GM18907 (cell line): ENCODE measurements around the gene JMJD1C.
"Not testable (repeated sequence)": the region's sequence is repeated elsewhere in the genome, so short reads cannot be mapped to it uniquely, and the experiment has no call there.

Experiments used
- ATAC-seq: cut with Tn5 transposase; IDR thresholded peaks from one replicate; pipeline ENCODE4 v1.9.1; 2021; ENCODE audit warnings: mild to moderate bottlenecking, moderate library complexity; ENCODE audit not compliant: unreplicated experiment

The JMJD1C gene

DNA sequence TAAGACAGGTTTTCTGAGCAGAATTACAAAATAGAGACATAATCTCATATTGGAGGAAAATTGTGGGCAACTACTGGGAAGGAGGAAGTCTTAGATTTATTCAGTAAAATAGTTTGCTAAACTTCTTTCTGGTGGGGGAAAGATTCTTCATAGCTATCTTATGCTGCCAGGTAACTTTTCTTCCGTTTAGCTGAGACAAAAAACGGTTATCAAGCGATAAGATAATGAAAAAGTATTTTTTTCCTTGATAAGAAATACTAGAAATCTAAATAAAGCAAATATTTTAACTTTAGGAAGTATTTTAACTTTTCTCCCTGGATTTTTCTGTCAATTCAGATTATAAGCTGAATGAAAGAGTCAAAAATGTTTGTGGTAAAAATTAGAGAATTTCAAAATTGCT, 52.3 kb downstream of the JMJD1C start:
- no peak for ATAC-seq

DNA sequence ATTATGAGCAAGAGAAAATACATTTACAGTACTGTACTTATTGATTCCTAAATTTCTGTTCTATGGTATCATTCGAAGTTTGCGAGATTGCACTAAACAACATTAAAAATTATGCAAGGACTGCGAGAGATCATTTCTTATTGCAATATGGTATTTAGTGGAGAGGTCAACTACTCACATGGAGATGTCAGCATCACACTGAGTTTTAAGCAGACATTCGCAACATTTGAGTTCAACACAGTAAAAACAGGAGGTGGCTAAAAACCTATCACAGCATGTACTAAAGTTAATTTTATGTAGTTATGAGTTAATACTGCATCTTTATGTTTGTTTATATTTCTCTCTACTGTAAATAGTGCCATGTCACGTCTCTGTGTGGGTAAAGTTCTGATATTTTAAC, 53.5 kb downstream of the JMJD1C start:
- ATAC-seq: no peak

DNA sequence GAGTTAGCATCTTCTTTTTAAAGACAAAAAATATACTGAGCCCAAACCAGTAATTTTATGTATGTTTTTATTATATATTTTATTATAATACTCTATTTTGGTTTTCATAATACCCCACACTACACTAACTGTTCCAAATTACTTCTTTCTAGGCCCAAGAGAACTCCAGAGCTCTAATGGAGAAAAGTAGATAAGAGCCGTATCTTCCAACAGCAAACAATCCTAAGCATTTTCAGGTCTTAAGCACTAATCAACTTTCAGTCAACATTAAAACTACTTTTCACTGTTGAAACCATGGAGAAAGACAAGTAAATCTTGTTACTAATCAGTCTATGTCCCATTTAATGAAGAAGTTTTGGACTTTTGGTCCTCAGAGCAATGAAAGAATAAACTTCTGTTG, 55.1 kb downstream of the JMJD1C start:
- ATAC-seq: no peak

DNA sequence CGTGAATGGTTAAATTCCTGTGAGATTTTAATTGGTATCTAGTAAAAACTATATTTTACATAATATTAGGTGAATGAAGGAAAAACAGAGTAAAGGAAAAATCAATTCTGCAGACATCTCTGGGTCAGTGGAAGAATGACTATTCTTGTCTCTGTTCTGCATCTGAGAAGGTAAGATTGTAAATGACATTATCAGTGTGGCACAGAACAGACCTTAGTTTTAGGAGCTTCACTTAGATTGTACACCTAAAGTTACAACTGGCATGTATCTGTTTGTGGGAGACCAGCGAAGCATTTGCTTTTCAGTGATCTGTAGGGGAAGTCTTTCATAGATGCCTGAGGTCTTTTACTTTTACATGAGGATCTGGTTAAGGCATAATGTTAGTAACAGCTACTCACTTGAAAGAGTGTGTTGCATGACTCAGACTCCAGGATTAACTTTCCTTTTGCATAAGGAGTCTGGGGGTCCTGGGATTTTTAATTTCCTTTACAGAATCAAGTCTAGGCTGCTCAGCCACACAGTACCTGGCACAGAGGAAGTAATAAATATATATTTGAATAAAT, 56.2 kb downstream of the JMJD1C start:
- no peak for ATAC-seq

DNA sequence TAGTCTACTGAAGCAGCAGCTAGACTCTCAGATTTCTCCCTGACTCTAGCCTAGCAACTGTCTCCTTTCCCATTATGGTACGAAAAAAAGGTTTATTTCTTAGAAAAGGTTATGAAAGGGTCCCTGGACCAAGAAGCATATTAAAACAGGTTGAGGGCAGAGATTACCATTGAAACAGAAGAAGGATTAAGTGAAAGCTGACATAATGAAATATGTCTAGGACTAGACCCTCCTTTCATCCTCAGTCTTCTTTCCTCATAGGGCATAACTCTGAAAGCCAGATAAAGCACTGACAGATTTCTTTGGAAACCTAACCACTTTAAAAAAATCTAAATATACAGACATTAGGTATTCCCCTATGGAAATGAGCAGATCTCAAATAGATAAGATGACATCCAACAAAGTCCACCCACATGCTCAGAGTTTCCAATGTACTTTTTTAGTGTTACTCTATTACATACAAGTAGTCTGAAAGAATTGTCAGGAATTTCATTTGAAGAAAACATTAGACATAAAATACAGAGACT, 58.6 kb downstream of the JMJD1C start:
- no peak for ATAC-seq

DNA sequence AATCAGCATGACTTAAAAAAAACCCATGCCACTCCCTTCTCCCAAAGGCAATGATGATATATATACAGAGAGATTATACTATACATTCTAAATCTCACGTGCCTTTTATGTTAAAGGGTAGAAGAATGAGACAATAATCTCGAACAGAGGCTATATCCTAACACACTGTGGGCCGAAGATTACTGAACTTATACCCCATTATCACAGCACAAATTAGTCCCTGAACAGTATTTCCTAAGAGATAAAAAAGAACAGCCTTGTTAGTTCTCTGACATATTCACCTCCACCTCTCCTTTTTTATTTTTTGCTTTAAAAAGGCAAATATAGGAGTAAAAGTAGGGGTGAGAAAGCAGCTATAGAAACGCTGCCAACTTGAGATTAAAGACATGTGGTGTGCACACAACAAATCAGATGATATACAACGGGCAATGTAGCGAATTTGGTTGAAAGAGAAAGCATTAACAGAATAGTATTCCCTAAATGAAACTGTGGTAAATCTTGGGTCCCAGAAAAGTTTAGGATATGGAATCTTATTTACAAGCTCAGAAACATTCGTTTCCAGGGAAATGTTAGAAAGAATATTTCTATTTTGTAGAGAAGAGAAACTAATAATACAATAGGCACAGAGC, 69.5 kb downstream of the JMJD1C start:
- no peak for ATAC-seq

DNA sequence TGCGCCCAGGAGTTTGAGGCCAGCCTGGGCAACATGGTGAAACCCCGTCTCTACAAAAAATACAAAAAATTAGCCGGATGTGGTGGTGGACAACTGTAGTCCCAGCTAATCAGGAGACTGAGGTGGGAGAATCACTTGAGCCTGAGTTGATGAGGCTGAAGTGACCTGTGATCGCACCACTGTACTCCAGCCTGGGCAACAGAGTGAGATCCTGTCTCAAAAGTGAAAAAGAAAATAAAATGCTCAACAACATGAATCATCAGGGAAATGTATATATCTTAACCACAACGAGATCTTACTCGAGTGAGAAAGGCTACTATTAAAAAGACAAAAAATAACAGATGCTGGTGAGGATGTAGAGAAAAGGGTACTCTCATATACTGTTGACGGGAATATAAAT, 72.7 kb downstream of the JMJD1C start:
- no peak for ATAC-seq

DNA sequence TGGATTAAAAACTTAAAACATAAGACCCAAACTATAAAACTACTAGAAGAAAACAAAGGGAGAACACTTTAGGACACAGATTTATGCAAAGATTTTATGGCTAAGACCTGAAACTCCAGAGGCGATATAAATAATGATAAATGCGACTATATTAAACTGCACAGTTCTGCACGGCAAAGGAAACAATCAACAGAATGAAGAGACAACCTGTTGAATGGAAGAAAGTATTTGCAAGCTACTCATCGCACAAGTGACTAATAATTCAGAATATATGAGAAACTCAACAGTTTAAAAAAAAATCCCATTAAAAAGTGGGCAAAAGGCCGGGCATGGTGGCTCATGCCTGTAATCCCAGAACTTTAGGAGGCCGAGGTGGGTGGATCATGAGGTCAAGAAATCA, 73.6 kb downstream of the JMJD1C start:
- no peak for ATAC-seq

DNA sequence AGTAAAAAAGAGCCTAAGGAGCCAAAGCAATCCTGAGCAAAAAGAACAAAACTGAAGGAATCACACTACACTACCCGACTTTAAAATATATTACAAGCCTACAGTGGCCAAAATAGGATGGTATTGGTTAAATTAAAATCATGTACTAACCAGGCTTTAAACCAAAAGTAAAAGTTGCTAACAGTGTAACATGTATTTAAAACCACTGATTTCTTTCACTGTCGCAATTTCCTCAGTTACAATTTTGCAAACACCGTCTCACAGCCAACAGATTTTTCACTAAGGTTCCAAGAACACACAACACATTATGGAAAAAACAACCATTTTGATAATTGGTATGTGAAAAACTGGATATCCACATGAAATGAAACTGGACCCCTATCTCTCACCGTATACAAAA, 74.0 kb downstream of the JMJD1C start:
- no peak for ATAC-seq

DNA sequence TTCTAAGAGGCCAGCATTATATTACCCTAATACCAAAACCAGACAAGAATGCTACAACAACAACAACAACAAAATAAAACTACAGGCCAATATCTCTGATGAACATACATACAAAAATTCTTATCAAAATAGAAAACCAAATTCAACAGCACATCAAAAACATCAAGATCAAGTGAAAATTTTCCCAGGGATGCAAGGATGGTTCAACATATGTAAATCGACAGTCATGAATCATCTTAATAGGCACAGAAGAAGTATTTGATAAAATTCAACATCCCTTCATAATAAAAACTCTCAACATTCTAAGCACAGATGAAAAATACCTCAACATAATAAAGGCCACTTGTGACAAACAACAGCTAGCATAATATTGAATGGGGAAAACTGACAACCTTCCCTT, 75.3 kb downstream of the JMJD1C start:
- ATAC-seq: no peak

DNA sequence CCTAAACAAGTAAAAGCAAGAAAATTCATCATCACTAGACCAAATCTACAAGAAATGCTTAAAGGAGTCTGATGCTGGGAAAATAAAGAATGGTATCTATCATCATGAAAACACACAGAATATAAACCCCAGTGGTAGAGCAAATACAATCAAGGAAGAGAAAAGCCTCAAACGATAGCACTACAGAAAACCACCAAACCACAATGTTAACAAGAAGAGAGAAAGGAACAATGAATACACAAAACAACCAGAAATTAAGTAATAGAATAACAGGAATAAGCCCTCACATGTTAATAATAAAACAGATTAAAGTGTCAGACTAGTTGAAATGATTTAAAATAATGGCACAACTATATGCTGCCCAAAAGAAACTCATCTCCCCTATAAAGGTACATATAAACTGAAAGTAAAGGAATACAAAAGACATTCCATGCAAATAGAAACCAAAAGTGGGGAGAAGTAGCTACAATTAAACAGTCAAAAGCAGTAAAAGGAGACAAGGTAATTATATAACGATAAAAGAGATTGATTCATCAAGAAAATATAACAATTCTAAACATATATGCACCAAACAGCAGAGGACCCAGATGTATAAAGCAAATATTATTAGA, 77.3 kb downstream of the JMJD1C start:
- peak; percentile 77 for ATAC-seq

DNA sequence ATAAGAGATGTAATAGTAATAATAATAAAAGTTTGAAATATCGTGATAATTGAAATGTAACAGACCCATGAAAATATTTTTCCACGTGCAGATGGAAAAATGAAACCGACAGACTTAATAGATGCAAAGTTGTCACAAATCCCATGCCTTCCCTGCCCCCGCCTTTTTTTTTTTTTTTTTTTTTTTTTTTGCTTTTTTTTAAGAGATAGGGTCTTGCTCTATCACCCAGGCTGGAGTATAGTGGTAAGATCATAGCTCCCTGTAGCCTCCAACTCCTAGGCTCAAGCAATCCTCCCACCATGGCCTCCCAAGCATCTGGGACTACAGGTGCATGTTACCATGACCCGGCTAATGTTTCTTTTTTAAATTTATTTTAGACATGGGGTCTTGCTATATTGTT, 80.5 kb downstream of the JMJD1C start:
- ATAC-seq: no peak

DNA sequence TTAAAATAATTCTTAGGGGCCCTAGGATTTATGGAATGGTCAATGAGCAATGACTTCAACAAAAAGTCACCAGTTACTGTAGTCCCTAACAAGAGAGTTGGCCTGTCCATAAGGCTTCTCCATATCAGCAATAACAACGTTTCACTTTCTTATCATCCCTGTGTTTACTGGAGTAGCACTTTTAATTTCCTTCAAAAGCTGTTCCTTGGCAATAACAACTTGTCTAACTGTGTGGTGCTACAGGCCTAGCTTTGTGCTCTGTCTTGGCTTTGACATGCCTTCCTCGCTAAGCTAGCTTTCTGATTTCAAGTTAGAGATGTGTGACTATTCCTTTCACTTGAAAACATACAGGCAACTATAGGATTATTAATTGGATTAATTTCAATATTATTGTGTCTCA, 81.1 kb downstream of the JMJD1C start:
- ATAC-seq: no peak

DNA sequence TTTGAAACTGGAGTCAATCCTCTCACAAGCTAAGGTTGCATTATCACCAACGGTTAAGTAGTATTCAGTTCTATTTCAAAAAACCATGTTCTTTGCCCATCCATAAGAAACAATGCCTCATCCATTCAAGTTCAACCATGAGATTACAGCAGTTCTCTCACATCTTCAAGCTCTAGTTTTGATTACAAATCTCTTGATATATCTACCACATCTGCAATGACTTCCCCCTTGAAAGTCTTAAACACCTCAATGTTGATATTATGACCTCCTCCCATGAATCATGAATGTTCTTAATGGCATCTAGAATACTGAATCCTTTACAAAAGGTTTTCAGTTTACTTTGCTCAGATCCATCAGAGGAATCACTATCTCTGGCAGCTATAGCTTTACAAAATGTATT, 81.8 kb downstream of the JMJD1C start:
- no peak for ATAC-seq

DNA sequence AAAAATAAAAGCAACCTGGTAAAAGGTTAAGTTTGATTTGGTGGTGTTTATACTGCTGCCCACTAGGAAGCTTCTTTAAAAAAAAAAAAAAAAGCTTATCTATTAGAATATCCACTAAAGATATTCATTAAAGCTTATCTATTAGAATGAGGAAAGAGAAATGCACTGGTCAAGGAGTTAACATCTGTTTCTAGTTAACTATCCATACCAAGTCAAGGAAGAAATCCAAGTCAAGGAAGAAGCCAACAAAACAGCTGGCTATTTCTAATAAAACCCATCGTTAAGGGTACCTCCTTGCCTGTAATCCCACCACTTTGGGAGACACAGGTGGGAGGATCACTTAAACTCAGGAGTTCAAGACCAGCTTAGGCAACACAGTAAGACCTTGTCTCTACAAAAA, 82.6 kb downstream of the JMJD1C start:
- no peak for ATAC-seq

DNA sequence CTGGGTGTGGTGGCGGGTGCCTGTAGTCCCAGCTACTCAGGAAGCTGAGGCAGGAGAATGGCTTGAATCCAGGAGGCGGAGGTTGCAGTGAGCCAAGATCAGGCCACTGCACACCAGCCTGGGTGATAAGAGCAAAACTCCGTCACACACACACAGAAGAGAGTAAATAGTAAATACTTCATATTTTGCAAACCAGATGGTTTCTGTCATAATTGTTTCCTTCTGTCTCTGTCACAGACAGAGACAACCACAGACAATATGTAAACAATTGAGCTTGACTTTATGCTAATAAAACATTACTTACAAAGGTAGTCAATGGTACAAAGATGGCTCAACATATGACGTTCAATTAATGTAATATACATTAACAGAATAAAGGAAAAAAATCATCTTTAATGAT, 83.7 kb downstream of the JMJD1C start:
- ATAC-seq: no peak

DNA sequence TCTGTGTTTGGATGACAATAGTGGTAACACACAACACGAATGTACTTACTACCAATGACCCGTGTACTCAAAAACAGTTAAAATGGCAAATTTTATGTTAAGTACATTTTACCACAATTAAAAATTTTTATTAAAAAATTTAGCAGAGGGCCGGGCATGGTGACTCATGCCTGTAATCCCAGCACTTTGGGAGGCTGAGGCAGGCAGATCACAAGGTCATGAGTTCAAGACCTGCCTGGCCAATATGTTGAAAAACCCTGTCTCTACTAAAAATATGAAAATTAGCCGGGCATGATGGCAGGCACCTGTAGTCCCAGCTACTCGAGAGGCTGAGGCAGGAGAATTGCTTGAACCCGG, 88.5 kb downstream of the JMJD1C start:
- ATAC-seq: not testable (repeated sequence)

DNA sequence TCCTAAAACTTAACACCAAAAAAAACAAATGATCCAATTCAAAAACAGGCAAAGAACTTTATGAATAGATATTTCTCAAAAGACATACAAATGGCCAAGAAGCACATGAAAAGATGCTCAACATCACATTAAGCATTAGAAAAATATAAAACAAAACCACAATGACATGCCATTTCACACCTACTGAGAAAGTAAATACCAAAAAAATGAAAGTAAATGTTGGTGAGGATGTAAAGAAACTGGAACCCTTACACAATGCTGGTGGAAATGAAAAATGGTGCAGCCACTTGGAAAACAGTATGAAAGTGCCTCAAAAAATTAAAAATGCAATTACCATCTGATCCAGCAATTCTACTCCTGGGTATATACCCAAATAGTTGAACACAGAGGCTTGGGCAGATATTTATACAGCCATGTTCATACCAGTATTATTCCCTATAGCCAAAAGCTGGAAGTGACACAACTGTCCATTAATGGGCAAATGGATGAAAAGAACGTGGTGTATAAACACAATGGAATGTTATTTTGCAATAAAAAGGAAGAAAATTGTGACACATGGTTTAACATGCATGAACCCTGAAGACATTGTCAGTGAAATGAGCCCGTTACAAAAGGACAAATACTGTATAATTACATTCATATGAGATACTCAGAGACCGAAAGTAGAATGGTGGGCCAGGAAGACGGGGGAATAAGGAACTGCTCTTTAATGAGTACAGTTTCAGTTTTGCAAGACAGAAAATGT, 89.0 kb downstream of the JMJD1C start:
- peak; percentile 97 for ATAC-seq

DNA sequence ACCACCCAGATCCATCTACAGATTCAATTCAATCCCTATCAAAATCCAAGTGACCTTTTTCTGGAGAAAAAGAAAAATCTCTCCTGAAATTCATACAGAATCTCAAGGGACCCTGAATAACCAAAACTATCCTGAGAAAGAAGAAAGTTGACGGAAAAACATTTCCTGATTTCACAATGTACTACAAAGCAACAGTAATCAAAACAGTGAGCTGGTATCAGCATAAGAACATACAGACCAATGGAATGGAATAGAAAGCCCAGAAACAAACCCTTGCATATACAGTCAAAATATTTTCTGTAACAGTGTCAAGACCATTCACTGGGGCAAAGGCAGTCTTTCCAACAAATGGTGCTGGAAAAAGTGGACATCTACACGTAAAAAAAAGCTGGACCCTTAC, 89.9 kb downstream of the JMJD1C start:
- ATAC-seq: no peak

DNA sequence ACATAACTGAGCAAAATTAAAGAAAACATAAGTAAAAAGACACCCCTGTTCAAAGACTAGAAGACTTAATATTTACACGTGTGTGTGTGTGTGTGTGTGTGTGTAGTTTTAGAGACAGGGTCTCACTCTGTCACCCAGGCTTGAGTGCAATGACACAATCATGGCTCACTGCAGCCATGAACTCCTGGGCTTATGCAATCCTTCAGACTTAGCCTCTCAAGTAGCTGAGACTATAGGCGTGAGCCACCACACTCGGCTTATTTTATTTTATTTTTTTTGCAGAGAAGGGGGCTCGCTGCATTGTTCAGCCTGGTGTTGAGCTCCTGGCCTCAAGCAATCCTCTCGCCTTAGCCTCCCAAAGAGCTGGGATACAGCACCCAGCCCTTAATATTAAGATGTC, 90.3 kb downstream of the JMJD1C start:
- no peak for ATAC-seq

DNA sequence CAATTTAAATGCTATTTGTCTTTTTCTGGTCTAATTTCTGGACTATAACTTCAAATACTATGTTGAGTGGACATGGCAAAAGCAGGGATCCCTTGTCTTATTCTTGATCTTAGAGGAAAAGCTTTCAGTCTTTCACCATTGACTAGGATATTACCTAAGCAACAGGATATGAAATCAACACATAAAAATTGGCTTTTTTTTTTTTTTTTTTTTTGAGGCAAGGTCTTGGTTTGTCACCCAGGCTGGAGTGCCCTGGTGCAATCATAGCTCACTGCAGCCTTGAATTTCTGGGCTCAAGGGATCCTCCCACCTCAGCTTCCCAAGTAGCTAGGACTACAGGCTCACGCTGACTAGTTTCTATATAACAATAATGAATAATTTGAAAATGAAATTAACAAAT, 90.8 kb downstream of the JMJD1C start:
- no peak for ATAC-seq

DNA sequence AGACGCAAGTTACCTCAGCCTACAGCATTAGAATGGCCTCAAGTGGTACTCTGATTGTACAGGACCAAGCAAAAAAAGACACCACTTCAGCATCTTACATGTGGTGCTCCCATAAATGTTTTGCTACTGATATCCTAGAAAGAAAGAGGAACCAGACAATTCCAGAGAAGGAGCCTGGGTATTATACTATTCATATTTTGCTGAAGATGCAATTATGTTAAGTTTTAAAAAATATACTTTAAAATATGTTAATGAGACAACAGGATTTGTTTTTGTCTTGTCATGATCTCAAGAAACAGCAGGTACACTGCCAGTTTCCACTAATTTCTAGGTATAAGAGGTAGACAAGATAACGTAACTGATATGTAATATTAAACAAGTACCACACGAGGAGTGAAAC, 92.6 kb downstream of the JMJD1C start:
- ATAC-seq: no peak
